HEK293 (cell line): ENCODE data around the gene MRTFB.
A peak's percentile ranks its signal among the peaks of the same experiment; 100 is the strongest.

Source experiments
- CTCF ChIA-PET: fragments of 350-600 bp; formaldehyde crosslinking; extraction: SDS; loops from one replicate; lab custom pipeline; 2021; ENCODE audit warnings: antibody characterized with exemption; lab: Yijun Ruan, JAX
- POLR2A ChIA-PET: fragments of 300-600 bp; formaldehyde crosslinking; extraction: SDS; loops from one replicate; lab custom pipeline; 2020; ENCODE audit warnings: antibody characterized with exemption, inconsistent platforms; lab: Yijun Ruan, JAX
- H3K27ac ChIP-seq: fragments of 200-500 bp; sonication (Bioruptor generic); 2 replicates; pipeline ENCODE4 v1.5.1; 2014; ENCODE audit warnings: low read depth, low read length, control low read depth, inconsistent platforms; ENCODE audit errors: extremely low read depth
- H3K36me3 ChIP-seq, 2 experiments: fragments of 200-500 bp in 1 of 2; sonication (Bioruptor generic) in 1 of 2; 1 replicate in 1 of 2; 2 replicates in 1 of 2; pipeline ENCODE4 v1.5.1; 2014 to 2017; ENCODE audit warnings: inconsistent platforms in 2 of 2, low read length in 2 of 2; ENCODE audit not compliant: control insufficient read depth in 2 of 2, insufficient read depth in 1 of 2
- H3K4me1 ChIP-seq: fragments of 200-500 bp; sonication (Bioruptor generic); 2 replicates; pipeline ENCODE4 v1.5.1; 2014; ENCODE audit warnings: mild to moderate bottlenecking, low read length, inconsistent platforms; ENCODE audit not compliant: control insufficient read depth, insufficient read depth
- H3K4me3 ChIP-seq: 2 replicates; pipeline ENCODE4 v1.5.1; 2011; ENCODE audit warnings: low read depth, mild to moderate bottlenecking, control low read depth, low read length, moderate library complexity
- H3K9me3 ChIP-seq: fragments of 200-500 bp; sonication (Bioruptor generic); 2 replicates; pipeline ENCODE4 v1.5.1; 2014; ENCODE audit warnings: low read depth, low read length, inconsistent platforms; ENCODE audit not compliant: control insufficient read depth, insufficient read depth
- KLF8 ChIP-seq: fragments of 450-650 bp; formaldehyde crosslinking; IDR thresholded peaks from 2 replicates; pipeline ENCODE4 v1.5.1; 2016; ENCODE audit warnings: missing biosample characterization, missing genetic modification characterization
- PRDM1 ChIP-seq: fragments of 450-650 bp; formaldehyde crosslinking; IDR thresholded peaks from 2 replicates; pipeline ENCODE4; 2016; ENCODE audit warnings: missing biosample characterization, missing genetic modification characterization
- REPIN1 ChIP-seq: fragments of 450-650 bp; formaldehyde crosslinking; IDR thresholded peaks from 2 replicates; pipeline ENCODE4 v1.5.1; 2017; ENCODE audit warnings: missing biosample characterization, missing genetic modification characterization, low read depth
- SP7 ChIP-seq: fragments of 450-650 bp; formaldehyde crosslinking; IDR thresholded peaks from 2 replicates; pipeline ENCODE4 v1.5.1; 2016; ENCODE audit warnings: missing biosample characterization, missing genetic modification characterization
- TRIM28 ChIP-seq: IDR thresholded peaks from 2 replicates; pipeline ENCODE4 v1.6.1; 2011; ENCODE audit warnings: low read length, control low read depth, borderline replicate concordance
- ZFP37 ChIP-seq: fragments of 450-650 bp; formaldehyde crosslinking; IDR thresholded peaks from 2 replicates; pipeline ENCODE4 v1.5.1; 2016; ENCODE audit warnings: missing biosample characterization, missing genetic modification characterization
- ZNF501 ChIP-seq: fragments of 450-650 bp; formaldehyde crosslinking; IDR thresholded peaks from 2 replicates; pipeline ENCODE4 v1.5.1; 2016; ENCODE audit warnings: missing biosample characterization, missing genetic modification characterization
- ZNF529 ChIP-seq: fragments of 450-650 bp; formaldehyde crosslinking; IDR thresholded peaks from 2 replicates; pipeline ENCODE4 v1.5.1; 2017; ENCODE audit warnings: missing genetic modification characterization, missing biosample characterization; ENCODE audit not compliant: insufficient replicate concordance
- ZNF544 ChIP-seq: fragments of 450-650 bp; formaldehyde crosslinking; IDR thresholded peaks from 2 replicates; pipeline ENCODE4 v1.5.0; 2017; ENCODE audit warnings: missing biosample characterization, missing genetic modification characterization
- ZNF654 ChIP-seq: fragments of 450-650 bp; formaldehyde crosslinking; IDR thresholded peaks from 2 replicates; pipeline ENCODE4 v1.5.1; 2016; ENCODE audit warnings: low read depth, missing biosample characterization, missing genetic modification characterization
- ZNF670 ChIP-seq: fragments of 450-650 bp; formaldehyde crosslinking; IDR thresholded peaks from 2 replicates; pipeline ENCODE4 v1.5.1; 2016; ENCODE audit warnings: missing biosample characterization, missing genetic modification characterization, low read depth
- ZNF701 ChIP-seq: fragments of 450-650 bp; formaldehyde crosslinking; IDR thresholded peaks from 2 replicates; pipeline ENCODE4 v1.5.1; 2016; ENCODE audit warnings: missing biosample characterization, missing genetic modification characterization
- ZSCAN23 ChIP-seq: fragments of 450-650 bp; formaldehyde crosslinking; IDR thresholded peaks from 2 replicates; pipeline ENCODE4 v1.5.1; 2016; ENCODE audit warnings: missing biosample characterization, missing genetic modification characterization
- TF ChIP-seq, protein P1 (sequence below): fragments of 450-650 bp; IDR thresholded peaks from 2 replicates; pipeline ENCODE4 v1.5.1; 2018; ENCODE audit warnings: missing biosample characterization, missing genetic modification characterization
- TF ChIP-seq, protein P2 (sequence below): fragments of 450-650 bp; formaldehyde crosslinking; IDR thresholded peaks from 2 replicates; pipeline ENCODE4 v1.5.1; 2017; ENCODE audit warnings: missing biosample characterization, mild to moderate bottlenecking, missing genetic modification characterization, moderate library complexity
- TF ChIP-seq, protein P3 (sequence below): fragments of 450-650 bp; formaldehyde crosslinking; IDR thresholded peaks from 2 replicates; pipeline ENCODE4 v1.5.1; 2016; ENCODE audit warnings: missing biosample characterization, missing genetic modification characterization
- TF ChIP-seq, protein P4 (sequence below): fragments of 450-650 bp; formaldehyde crosslinking; IDR thresholded peaks from 2 replicates; pipeline ENCODE4 v1.5.1; 2016; ENCODE audit warnings: missing biosample characterization, missing genetic modification characterization

MRTFB gene

DNA sequence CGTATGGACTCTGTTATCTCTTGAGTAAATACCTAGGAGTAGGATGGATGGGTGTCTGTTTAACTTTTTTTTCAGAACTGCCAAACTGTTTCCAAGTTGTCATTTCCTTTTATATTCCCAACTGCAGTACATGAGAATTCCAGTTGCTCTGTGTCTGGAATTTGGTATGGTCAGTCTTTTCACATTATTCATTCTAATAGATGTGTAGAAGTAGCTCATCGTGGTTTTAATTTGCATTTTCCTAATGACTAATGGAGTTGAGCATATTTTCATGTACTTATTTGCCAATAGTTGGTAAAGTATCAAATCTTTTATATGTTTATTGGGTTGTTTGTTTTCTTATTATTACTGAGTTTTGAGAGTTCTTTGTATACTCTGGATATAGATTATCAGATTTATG is 27.0 kb downstream of the MRTFB start (continued):
- TF ChIP-seq, protein P1, sequence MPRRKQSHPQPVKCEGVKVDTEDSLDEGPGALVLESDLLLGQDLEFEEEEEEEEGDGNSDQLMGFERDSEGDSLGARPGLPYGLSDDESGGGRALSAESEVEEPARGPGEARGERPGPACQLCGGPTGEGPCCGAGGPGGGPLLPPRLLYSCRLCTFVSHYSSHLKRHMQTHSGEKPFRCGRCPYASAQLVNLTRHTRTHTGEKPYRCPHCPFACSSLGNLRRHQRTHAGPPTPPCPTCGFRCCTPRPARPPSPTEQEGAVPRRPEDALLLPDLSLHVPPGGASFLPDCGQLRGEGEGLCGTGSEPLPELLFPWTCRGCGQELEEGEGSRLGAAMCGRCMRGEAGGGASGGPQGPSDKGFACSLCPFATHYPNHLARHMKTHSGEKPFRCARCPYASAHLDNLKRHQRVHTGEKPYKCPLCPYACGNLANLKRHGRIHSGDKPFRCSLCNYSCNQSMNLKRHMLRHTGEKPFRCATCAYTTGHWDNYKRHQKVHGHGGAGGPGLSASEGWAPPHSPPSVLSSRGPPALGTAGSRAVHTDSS (tag by site-specific recombination) = no peak
- no peak for TF ChIP-seq SP7 (tag by site-specific recombination)
- TF ChIP-seq ZFP37 (tag by site-specific recombination) = no peak

DNA sequence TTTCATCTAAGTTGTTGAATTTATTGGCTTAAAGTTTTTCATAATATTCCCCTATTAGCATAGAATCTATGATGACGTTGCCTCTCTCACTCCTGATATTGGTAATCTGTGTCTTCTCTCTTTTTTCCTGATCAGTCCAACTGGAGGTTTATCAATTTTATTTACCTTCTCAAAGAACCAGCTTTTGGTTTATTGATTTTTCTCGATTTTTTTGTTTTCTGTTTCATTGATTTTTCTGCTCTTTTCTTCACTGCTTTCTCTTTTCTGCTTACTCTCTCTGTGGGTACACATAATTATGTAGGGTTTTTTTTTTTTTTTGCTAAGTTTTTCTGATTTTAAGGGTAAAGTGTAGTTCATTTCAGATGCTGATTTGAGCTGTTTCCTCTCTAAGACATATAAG is 29.7 kb downstream of the MRTFB start:
- H3K27ac ChIP-seq = no peak overlapping the region
- CTCF ChIA-PET = no interaction called here
- H3K36me3 ChIP-seq = no peaks in the 10 kb centered on the region
- H3K4me1 ChIP-seq = peaks cover 25% of the 10 kb centered on the region
- no peaks in the 10 kb centered on the region for H3K9me3 ChIP-seq
- H3K4me3 ChIP-seq = no peak overlapping the region
- peak; percentile 81 for TF ChIP-seq PRDM1 (tag by site-specific recombination)
- TF ChIP-seq, protein P2, sequence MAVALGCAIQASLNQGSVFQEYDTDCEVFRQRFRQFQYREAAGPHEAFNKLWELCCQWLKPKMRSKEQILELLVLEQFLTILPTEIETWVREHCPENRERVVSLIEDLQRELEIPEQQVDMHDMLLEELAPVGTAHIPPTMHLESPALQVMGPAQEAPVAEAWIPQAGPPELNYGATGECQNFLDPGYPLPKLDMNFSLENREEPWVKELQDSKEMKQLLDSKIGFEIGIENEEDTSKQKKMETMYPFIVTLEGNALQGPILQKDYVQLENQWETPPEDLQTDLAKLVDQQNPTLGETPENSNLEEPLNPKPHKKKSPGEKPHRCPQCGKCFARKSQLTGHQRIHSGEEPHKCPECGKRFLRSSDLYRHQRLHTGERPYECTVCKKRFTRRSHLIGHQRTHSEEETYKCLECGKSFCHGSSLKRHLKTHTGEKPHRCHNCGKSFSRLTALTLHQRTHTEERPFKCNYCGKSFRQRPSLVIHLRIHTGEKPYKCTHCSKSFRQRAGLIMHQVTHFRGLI (tag by site-specific recombination) = no peak
- TF ChIP-seq, all 188 proteins: peak for 1
- POLR2A ChIA-PET = interaction anchor here (0.6 to 0.7 kb wide), 2 partner anchors 11 to 19 kb away, joined by 3 read pairs; no protein-coding TSS in a partner anchor

DNA sequence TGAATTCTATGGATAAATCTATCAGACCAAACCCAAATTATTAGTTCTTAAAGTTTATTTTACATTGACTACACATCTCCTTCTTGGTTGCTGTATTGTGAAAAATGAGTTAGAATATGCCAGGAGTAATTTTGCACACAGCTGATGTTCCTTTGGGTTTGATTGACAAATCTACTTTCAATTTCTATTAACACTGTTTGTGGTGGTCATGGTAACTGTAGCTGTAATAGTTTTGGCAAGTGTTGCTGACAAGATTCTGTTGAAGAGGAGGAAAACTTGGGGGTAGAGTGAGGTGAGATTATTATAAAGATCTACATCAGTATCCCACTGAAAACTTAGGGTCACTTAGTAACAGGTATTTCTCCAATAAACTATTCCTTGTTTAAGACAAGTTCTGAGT is 30.3 kb downstream of the MRTFB start:
- TF ChIP-seq ZNF544 (tag by site-specific recombination) (no peak), REPIN1 (tag by site-specific recombination) (no peak), ZSCAN23 (no peak), ZNF670 (tag by site-specific recombination) (no peak), ZNF501 (no peak), TRIM28 (no peak), ZNF529 (tag by site-specific recombination) (no peak)
- Histone ChIP-seq H3K4me1 (peaks cover 26% of the 10 kb centered on the region), H3K9me3 (no peaks in the 10 kb centered on the region), H3K36me3 (no peaks in the 10 kb centered on the region), H3K4me3 (no peak overlapping the region), H3K27ac (no peak overlapping the region)
- ChIA-PET CTCF (interaction anchor here (0.7 kb wide), 1 partner anchor 148 kb away, joined by 5 read pairs; no protein-coding TSS in a partner anchor), POLR2A (interaction anchor here (0.5 to 0.6 kb wide), 2 partner anchors 19 to 461 kb away, joined by 3 to 5 read pairs; no protein-coding TSS in a partner anchor)

DNA sequence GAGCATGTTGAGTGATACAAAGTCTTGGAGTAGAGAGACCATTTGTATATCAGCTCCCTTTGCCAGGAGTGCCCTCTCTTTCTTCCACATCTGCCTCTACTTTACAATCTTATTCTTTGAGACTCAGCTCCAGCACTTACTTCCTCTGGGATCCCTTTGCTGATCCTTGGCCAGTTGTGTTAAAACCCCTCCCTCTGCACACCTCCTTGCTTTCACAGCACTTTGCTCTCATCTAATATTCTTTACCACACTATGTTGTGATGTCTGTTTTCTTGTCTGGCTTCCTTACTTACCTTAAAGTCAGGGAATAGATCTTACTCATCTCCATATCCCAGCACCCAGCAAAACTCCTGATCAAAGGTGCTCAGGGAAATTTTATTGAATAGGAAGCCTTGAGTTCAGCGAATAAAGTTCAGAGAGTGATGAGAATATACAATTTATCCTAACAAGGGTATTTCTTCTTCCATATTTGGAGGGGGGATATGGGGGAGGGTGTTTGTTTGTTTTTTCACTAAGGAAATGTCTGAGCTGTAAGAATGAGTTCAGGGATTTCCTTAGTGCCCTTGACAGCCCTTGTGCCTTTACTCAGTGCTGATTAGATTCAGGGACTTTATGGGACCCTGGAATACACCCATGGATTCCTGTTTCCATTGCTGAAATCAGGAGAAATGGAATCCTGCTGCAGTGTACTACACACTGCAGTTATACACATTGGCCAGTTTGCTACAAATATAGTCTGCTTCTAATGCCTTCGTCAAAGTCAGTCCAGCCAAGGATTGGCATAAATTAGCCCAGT is 32.0 kb downstream of the MRTFB start:
- POLR2A ChIA-PET = no interaction called here
- Histone ChIP-seq H3K36me3 (no peaks in the 10 kb centered on the region), H3K27ac (no peak overlapping the region), H3K4me3 (no peak overlapping the region), H3K9me3 (no peaks in the 10 kb centered on the region), H3K4me1 (peaks cover 13% of the 10 kb centered on the region)
- CTCF ChIA-PET = no interaction called here
- TF ChIP-seq ZSCAN23 (no peak), ZNF701 (tag by site-specific recombination) (no peak), ZNF654 (tag by site-specific recombination) (no peak), KLF8 (tag by site-specific recombination) (no peak)
- TF ChIP-seq, protein P3, sequence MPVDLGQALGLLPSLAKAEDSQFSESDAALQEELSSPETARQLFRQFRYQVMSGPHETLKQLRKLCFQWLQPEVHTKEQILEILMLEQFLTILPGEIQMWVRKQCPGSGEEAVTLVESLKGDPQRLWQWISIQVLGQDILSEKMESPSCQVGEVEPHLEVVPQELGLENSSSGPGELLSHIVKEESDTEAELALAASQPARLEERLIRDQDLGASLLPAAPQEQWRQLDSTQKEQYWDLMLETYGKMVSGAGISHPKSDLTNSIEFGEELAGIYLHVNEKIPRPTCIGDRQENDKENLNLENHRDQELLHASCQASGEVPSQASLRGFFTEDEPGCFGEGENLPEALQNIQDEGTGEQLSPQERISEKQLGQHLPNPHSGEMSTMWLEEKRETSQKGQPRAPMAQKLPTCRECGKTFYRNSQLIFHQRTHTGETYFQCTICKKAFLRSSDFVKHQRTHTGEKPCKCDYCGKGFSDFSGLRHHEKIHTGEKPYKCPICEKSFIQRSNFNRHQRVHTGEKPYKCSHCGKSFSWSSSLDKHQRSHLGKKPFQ (tag by site-specific recombination) = no peak
- TF ChIP-seq, protein P4, sequence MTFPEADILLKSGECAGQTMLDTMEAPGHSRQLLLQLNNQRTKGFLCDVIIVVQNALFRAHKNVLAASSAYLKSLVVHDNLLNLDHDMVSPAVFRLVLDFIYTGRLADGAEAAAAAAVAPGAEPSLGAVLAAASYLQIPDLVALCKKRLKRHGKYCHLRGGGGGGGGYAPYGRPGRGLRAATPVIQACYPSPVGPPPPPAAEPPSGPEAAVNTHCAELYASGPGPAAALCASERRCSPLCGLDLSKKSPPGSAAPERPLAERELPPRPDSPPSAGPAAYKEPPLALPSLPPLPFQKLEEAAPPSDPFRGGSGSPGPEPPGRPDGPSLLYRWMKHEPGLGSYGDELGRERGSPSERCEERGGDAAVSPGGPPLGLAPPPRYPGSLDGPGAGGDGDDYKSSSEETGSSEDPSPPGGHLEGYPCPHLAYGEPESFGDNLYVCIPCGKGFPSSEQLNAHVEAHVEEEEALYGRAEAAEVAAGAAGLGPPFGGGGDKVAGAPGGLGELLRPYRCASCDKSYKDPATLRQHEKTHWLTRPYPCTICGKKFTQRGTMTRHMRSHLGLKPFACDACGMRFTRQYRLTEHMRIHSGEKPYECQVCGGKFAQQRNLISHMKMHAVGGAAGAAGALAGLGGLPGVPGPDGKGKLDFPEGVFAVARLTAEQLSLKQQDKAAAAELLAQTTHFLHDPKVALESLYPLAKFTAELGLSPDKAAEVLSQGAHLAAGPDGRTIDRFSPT (tag by site-specific recombination) = no peak
